Osteoblast (primary cell): ENCODE results near the gene PLEKHH1. TPM values are rescaled to one million over a fixed set of nuclear protein-coding genes. Genes with fewer than 3 reads are reported as not detected.
A peak's percentile ranks its signal among the peaks of the same experiment; 100 is the strongest.

Source experiments
- DNase-seq: peaks from one replicate; pipeline ENCODE4 v3.0.0; 2011; ENCODE audit warnings: low spot score, mixed read lengths; ENCODE audit not compliant: insufficient read length; ENCODE audit errors: missing footprints
- H2AFZ ChIP-seq: 2 replicates; pipeline ENCODE4 v1.6.0; 2011; ENCODE audit warnings: mild to moderate bottlenecking, low read length
- H3K27ac ChIP-seq: 2 replicates; pipeline ENCODE4 v1.5.1; 2011; ENCODE audit warnings: mild to moderate bottlenecking, low read depth, low read length, moderate library complexity
- H3K27me3 ChIP-seq: 2 replicates; pipeline ENCODE4 v1.6.0; 2012; ENCODE audit warnings: mild to moderate bottlenecking, control low read depth, inconsistent platforms, low read length, moderate library complexity; ENCODE audit not compliant: insufficient read depth
- H3K36me3 ChIP-seq: 2 replicates; pipeline ENCODE4 v1.5.1; 2011; ENCODE audit warnings: mild to moderate bottlenecking, low read length, control low read depth, moderate library complexity; ENCODE audit not compliant: insufficient read depth
- H3K4me1 ChIP-seq: 2 replicates; pipeline ENCODE4 v1.5.1; 2011; ENCODE audit warnings: mild to moderate bottlenecking, low read length, control low read depth, moderate library complexity; ENCODE audit not compliant: insufficient read depth
- H3K4me2 ChIP-seq: 2 replicates; pipeline ENCODE4 v1.6.0; 2011; ENCODE audit warnings: mild to moderate bottlenecking, low read length; ENCODE audit not compliant: insufficient read depth
- H3K4me3 ChIP-seq: fragments of 200-600 bp; sonication (generic); 3 replicates; pipeline ENCODE4 v1.5.1; 2012; ENCODE audit warnings: mild to moderate bottlenecking, low read length, inconsistent platforms; ENCODE audit not compliant: insufficient read depth
- H3K79me2 ChIP-seq: 2 replicates; pipeline ENCODE4 v1.6.0; 2012; ENCODE audit warnings: mild to moderate bottlenecking, low read length, control low read depth, inconsistent platforms; ENCODE audit not compliant: insufficient read depth
- H3K9me3 ChIP-seq: 2 replicates; pipeline ENCODE4 v1.5.1; 2011; ENCODE audit warnings: low read depth, low read length, control low read depth
- H4K20me1 ChIP-seq: 2 replicates; pipeline ENCODE4 v1.6.0; 2012; ENCODE audit warnings: mild to moderate bottlenecking, low read length, control low read depth; ENCODE audit not compliant: insufficient read depth
- total RNA-seq: library from RNA; depleted of rRNA; stranded (reverse); fragments of >200 nt; gene quantifications from 2 replicates; pipeline ENCODE4 v1.2.3, GENCODE V29; 2012
- TF ChIP-seq, protein P1 (sequence below): IDR thresholded peaks from 2 replicates; pipeline ENCODE4 v1.5.1; 2011; ENCODE audit warnings: mild to moderate bottlenecking, low read depth, low read length, moderate library complexity; ENCODE audit errors: extremely low read depth

PLEKHH1 gene
- total RNA-seq, 1 donor = 1.1 TPM

DNA sequence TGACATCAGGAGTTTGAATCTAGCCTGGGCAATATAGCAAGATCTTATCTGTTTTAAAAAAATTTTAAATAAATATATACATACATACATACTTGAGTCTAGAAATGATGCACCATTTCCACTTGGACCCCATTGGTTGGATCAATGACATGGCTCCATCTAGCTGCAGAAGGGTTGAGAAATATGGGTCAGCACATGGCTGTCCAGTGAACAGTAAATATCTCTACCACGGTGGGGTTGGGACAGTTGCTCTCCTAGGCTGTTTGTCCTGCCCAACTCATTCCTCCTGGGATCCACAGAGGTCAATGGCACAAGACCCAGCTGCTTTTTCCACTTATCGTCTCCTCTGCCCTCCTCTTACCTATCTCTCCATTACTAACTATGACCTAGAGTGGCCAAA, 23.6 kb downstream of the PLEKHH1 start:
- Histone ChIP-seq H3K27ac (no peak overlapping the region), H3K36me3 (no peaks in the 10 kb centered on the region), H3K4me1 (peaks cover 9% of the 10 kb centered on the region), H2AFZ (no peak overlapping the region), H3K9me3 (no peaks in the 10 kb centered on the region), H3K4me3 (no peak overlapping the region), H3K79me2 (no peaks in the 10 kb centered on the region), H4K20me1 (no peaks in the 10 kb centered on the region), H3K4me2 (peak overlapping the region; percentile 24), H3K27me3 (no peaks in the 10 kb centered on the region)
- no peak for DNase-seq
- TF ChIP-seq, protein P1, sequence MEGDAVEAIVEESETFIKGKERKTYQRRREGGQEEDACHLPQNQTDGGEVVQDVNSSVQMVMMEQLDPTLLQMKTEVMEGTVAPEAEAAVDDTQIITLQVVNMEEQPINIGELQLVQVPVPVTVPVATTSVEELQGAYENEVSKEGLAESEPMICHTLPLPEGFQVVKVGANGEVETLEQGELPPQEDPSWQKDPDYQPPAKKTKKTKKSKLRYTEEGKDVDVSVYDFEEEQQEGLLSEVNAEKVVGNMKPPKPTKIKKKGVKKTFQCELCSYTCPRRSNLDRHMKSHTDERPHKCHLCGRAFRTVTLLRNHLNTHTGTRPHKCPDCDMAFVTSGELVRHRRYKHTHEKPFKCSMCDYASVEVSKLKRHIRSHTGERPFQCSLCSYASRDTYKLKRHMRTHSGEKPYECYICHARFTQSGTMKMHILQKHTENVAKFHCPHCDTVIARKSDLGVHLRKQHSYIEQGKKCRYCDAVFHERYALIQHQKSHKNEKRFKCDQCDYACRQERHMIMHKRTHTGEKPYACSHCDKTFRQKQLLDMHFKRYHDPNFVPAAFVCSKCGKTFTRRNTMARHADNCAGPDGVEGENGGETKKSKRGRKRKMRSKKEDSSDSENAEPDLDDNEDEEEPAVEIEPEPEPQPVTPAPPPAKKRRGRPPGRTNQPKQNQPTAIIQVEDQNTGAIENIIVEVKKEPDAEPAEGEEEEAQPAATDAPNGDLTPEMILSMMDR = no peak

GRCh38 chr14:67557118-67557517, 24.0 kb downstream of the PLEKHH1 start:
- TF ChIP-seq, protein P1 = no peak
- DNase-seq = no peak
- Histone ChIP-seq H3K4me3 (no peak overlapping the region), H3K27ac (no peak overlapping the region), H3K27me3 (no peaks in the 10 kb centered on the region), H3K4me2 (peak overlapping the region; percentile 24), H3K36me3 (no peaks in the 10 kb centered on the region), H3K79me2 (no peaks in the 10 kb centered on the region), H4K20me1 (no peaks in the 10 kb centered on the region), H2AFZ (no peak overlapping the region), H3K4me1 (peaks cover 9% of the 10 kb centered on the region), H3K9me3 (no peaks in the 10 kb centered on the region)

- TF ChIP-seq, protein P1 = no peak
- DNase-seq = no peak
- Histone ChIP-seq H2AFZ (no peak overlapping the region), H4K20me1 (no peaks in the 10 kb centered on the region), H3K4me1 (peaks cover 9% of the 10 kb centered on the region), H3K79me2 (no peaks in the 10 kb centered on the region), H3K9me3 (no peaks in the 10 kb centered on the region), H3K36me3 (no peaks in the 10 kb centered on the region), H3K4me2 (no peak overlapping the region), H3K27ac (no peak overlapping the region), H3K4me3 (no peak overlapping the region), H3K27me3 (no peaks in the 10 kb centered on the region)
Measured at GRCh38 chr14:67557656-67558055, 24.6 kb downstream of the PLEKHH1 start.

GRCh38 chr14:67559639-67560038, 26.5 kb downstream of the PLEKHH1 start:
- no peaks in the 10 kb centered on the region for H3K9me3 ChIP-seq
- no peak overlapping the region for H2AFZ ChIP-seq
- H3K4me1 ChIP-seq = peaks cover 9% of the 10 kb centered on the region
- TF ChIP-seq, protein P1 = no peak
- H3K27ac ChIP-seq = no peak overlapping the region
- no peaks in the 10 kb centered on the region for H3K79me2 ChIP-seq
- no peak overlapping the region for H3K4me2 ChIP-seq
- no peak overlapping the region for H3K4me3 ChIP-seq
- no peaks in the 10 kb centered on the region for H3K36me3 ChIP-seq
- H3K27me3 ChIP-seq = no peaks in the 10 kb centered on the region
- no peaks in the 10 kb centered on the region for H4K20me1 ChIP-seq
- DNase-seq = no peak
